ENCODE measurements around the gene FARP2. TPM values are rescaled to one million over a fixed set of nuclear protein-coding genes. Genes with fewer than 3 reads are reported as not detected.
A peak's percentile ranks its signal among the peaks of the same experiment; 100 is the strongest.

The FARP2 gene
- total and polyA plus RNA-seq, 4 donors = 5.8 to 30.9 (median 14.3) TPM

DNA sequence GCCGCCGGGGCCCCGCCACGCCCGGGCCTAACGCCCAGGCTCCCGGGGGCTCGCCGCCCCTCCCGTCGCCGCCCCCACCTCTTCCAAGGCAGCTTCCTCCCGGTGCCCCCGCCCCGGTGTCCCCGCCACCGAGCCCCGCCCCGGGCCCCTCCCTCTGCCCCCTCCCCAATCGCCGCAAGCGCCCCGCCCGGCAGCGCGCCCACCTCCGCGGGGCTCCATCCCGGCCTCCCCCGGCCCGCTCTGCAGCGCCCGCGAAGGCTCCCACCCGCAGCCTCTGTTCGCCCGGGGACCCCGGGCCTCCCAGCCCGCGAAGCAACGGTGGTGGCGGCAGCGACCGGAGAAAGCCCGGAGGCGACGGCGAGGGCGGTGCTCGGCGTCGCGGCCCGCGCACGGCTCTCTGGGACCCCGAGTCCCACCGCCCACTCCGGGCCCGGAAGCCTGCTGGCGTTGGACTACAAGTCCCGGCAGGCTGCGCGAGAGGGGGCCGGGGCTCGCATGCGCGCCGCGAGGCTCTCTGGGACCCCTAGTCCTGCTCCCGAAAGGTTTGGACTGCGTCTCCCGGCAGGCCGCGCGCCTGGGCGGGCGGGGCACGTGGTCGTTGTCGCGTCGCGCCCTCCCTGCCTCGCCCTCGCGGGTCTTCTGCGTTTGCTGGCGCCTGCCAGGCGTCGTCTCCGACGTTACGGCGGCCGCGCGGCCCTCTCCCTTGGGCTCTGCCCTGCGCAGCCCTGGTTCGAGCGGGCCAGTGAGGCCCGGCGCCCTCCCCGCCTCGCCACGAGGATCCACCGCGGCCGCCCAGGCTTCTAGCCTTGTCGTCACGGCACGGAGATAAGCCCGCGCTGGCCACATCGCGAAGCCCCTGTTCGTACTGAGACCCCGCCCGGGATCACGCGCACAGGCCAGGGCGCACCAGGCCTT is 152.4 kb downstream of the FARP2 start, which contains the start of gene STK25:
STK25 (minus strand) TSS at position 345 of the 915 bp plus-strand sequence. CDS start 549 bp downstream, outside the sequence.
- no peaks in the 10 kb centered on the region for H3K36me3 ChIP-seq (ENCODE audit: control insufficient read depth in 4 of 4, insufficient read depth in 3 of 4, low read depth in 1 of 4, low read length in 3 of 4)
- H3K9me3 ChIP-seq (ENCODE audit: control insufficient read depth in 4 of 4, low read length in 3 of 4) = no peaks in the 10 kb centered on the region
- H3K27me3 ChIP-seq (ENCODE audit: control insufficient read depth in 4 of 4, insufficient read depth in 4 of 4, low read length in 3 of 4) = no peaks in the 10 kb centered on the region
- WGBS = under 1% methylated on average over 122 of the region's 122 CpGs
- TF ChIP-seq SP1 (IDR thresholded peaks at IDR 0.05) = peak; percentile 44
- TF ChIP-seq YY1 (IDR thresholded peaks at IDR 0.05) = peak; percentile 21
- no peak for TF ChIP-seq RAD21 (IDR thresholded peaks at IDR 0.05)
- peak in 1 of 2 donors; percentile 70 for TF ChIP-seq GABPA (IDR thresholded peaks at IDR 0.05 in 1 of 2, conservative IDR thresholded peaks at IDR 0.05 in 1 of 2)
- peak within 1 kb of the TSS; percentile 40 to 85 for H3K9ac ChIP-seq (ENCODE audit: low read depth in 1 of 2, low read length in 2 of 2)
- H3K27ac ChIP-seq (ENCODE audit: low read depth in 1 of 2, low read length in 2 of 2) = peak within 1 kb of the TSS; percentile 55 to 82
- peaks cover 11 to 26% (median 20%) of the 10 kb centered on the region in 4 donors for H3K4me1 ChIP-seq (ENCODE audit: control insufficient read depth in 4 of 4, insufficient read depth in 4 of 4, low read length in 3 of 4)
- H3K4me3 ChIP-seq (ENCODE audit: low read depth in 1 of 3, low read length in 3 of 3) = peak within 1 kb of the TSS; percentile 86 to 97 (median 88)
- peak; percentile 95 for DNase-seq (ENCODE audit: low spot score)

DNA sequence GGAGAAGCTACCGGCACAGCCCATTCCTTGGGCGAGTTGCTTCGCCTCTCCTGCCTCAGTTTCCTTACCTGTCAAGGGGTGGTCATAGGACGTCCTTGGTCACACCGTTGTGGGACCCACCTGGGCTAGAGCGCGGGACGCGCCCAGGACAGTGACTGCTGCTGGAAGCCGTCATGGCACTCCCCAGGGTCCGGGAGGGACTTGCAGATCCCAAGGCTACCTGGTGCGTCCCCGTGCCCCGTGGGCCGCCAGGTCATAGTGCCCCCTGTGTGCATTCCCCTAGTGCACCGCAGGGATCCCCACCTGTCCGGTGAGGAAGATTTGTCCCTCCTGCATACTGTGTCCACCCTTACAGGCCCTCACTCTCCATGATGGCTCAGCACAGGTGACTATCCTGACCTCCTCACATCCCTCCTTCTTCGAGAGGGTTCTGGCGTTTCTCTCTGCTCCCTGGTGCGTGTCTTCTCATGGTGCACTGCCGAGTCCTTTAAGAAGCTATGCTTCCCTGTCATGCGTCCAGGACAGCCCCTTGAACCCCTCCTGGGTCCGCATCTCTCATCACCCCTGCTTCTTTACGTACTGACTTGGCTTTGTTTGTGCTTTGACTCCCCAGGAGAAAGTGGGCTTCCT is 153.2 kb downstream of the FARP2 start:
- no peak for DNase-seq (ENCODE audit: low spot score)
- peak overlapping the region; percentile 40 to 85 for H3K9ac ChIP-seq (ENCODE audit: low read depth in 1 of 2, low read length in 2 of 2)
- H3K27ac ChIP-seq (ENCODE audit: low read depth in 1 of 2, low read length in 2 of 2) = peak overlapping the region; percentile 39 to 82
- peak overlapping the region; percentile 66 to 97 (median 88) for H3K4me3 ChIP-seq (ENCODE audit: low read depth in 1 of 3, low read length in 3 of 3)
- H3K9me3 ChIP-seq (ENCODE audit: control insufficient read depth in 4 of 4, low read length in 3 of 4) = no peaks in the 10 kb centered on the region
- no peaks in the 10 kb centered on the region for H3K27me3 ChIP-seq (ENCODE audit: control insufficient read depth in 4 of 4, insufficient read depth in 4 of 4, low read length in 3 of 4)
- no peaks in the 10 kb centered on the region for H3K36me3 ChIP-seq (ENCODE audit: control insufficient read depth in 4 of 4, insufficient read depth in 3 of 4, low read depth in 1 of 4, low read length in 3 of 4)
- WGBS = 30% methylated on average over 24 of the region's 24 CpGs
- H3K4me1 ChIP-seq (ENCODE audit: control insufficient read depth in 4 of 4, insufficient read depth in 4 of 4, low read length in 3 of 4) = peaks cover 11 to 26% (median 20%) of the 10 kb centered on the region in 4 donors
- TF ChIP-seq HNF4A (conservative IDR thresholded peaks at IDR 0.05) = no peak

DNA sequence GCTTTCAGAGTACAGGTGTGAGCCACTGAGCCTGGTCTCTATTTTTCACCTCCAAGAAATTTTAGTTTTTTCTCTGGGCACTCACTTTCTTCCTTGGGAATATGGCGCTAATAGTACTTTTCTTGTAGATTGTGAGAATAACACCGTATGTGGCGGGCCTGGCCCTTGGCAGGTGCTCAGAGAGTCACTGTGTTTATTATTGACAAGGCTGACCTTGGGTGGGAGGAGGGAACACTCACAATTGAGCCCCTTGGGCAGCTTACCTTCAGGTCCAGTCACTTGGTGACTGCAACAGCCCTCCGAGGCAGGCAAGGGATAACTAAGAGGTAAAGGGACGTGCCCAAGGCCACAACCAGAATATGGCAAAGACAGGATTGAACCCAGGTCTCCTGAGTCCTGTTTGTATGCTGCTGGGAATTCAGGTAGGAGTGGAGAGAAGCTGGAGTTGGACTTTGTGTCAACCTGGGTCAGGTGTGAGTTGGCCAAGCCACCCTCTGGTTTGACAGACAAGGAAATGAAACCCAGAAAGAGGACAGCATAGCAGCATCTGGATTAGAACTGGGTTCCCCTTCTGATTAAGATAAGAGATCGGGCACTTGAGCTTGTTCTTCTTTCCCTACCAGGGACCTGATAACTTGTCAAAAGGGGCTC is 155.1 kb downstream of the FARP2 start:
- WGBS = 92% methylated on average over 6 of the region's 6 CpGs
- TF ChIP-seq SP1 (IDR thresholded peaks at IDR 0.05) (no peak), NR2F2 (IDR thresholded peaks at IDR 0.05) (no peak), HNF4A (conservative IDR thresholded peaks at IDR 0.05) (no peak), HNF4G (IDR thresholded peaks at IDR 0.05) (no peak), YY1 (IDR thresholded peaks at IDR 0.05) (no peak), TAF1 (conservative IDR thresholded peaks at IDR 0.05) (no peak)
- TF ChIP-seq, protein P1, sequence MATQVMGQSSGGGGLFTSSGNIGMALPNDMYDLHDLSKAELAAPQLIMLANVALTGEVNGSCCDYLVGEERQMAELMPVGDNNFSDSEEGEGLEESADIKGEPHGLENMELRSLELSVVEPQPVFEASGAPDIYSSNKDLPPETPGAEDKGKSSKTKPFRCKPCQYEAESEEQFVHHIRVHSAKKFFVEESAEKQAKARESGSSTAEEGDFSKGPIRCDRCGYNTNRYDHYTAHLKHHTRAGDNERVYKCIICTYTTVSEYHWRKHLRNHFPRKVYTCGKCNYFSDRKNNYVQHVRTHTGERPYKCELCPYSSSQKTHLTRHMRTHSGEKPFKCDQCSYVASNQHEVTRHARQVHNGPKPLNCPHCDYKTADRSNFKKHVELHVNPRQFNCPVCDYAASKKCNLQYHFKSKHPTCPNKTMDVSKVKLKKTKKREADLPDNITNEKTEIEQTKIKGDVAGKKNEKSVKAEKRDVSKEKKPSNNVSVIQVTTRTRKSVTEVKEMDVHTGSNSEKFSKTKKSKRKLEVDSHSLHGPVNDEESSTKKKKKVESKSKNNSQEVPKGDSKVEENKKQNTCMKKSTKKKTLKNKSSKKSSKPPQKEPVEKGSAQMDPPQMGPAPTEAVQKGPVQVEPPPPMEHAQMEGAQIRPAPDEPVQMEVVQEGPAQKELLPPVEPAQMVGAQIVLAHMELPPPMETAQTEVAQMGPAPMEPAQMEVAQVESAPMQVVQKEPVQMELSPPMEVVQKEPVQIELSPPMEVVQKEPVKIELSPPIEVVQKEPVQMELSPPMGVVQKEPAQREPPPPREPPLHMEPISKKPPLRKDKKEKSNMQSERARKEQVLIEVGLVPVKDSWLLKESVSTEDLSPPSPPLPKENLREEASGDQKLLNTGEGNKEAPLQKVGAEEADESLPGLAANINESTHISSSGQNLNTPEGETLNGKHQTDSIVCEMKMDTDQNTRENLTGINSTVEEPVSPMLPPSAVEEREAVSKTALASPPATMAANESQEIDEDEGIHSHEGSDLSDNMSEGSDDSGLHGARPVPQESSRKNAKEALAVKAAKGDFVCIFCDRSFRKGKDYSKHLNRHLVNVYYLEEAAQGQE (IDR thresholded peaks at IDR 0.05) = no peak
- TF ChIP-seq, protein P2, sequence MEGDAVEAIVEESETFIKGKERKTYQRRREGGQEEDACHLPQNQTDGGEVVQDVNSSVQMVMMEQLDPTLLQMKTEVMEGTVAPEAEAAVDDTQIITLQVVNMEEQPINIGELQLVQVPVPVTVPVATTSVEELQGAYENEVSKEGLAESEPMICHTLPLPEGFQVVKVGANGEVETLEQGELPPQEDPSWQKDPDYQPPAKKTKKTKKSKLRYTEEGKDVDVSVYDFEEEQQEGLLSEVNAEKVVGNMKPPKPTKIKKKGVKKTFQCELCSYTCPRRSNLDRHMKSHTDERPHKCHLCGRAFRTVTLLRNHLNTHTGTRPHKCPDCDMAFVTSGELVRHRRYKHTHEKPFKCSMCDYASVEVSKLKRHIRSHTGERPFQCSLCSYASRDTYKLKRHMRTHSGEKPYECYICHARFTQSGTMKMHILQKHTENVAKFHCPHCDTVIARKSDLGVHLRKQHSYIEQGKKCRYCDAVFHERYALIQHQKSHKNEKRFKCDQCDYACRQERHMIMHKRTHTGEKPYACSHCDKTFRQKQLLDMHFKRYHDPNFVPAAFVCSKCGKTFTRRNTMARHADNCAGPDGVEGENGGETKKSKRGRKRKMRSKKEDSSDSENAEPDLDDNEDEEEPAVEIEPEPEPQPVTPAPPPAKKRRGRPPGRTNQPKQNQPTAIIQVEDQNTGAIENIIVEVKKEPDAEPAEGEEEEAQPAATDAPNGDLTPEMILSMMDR (IDR thresholded peaks at IDR 0.05; ENCODE audit: low read depth, low read length, missing input control) = no peak
- Histone ChIP-seq H3K4me3 (ENCODE audit: low read depth in 1 of 3, low read length in 3 of 3) (no peak overlapping the region), H3K9ac (ENCODE audit: low read depth in 1 of 2, low read length in 2 of 2) (no peak overlapping the region), H3K9me3 (ENCODE audit: control insufficient read depth in 4 of 4, low read length in 3 of 4) (no peaks in the 10 kb centered on the region), H3K27me3 (ENCODE audit: control insufficient read depth in 4 of 4, insufficient read depth in 4 of 4, low read length in 3 of 4) (no peaks in the 10 kb centered on the region), H3K27ac (ENCODE audit: low read depth in 1 of 2, low read length in 2 of 2) (no peak overlapping the region), H3K36me3 (ENCODE audit: control insufficient read depth in 4 of 4, insufficient read depth in 3 of 4, low read depth in 1 of 4, low read length in 3 of 4) (no peaks in the 10 kb centered on the region), H3K4me1 (ENCODE audit: control insufficient read depth in 4 of 4, insufficient read depth in 4 of 4, low read length in 3 of 4) (peaks cover 9 to 24% (median 17%) of the 10 kb centered on the region in 4 donors)
- no peak for DNase-seq (ENCODE audit: low spot score)

Data from liver (tissue), 9 donors.